ENCODE results near the gene RUNX2.

GRCh38 chr6:45505470-45505869 lies 177.3 kb downstream of the RUNX2 start:
- TF ChIP-seq POLR2AphosphoS5 (IDR thresholded peaks at IDR 0.05) (no peak), POLR2A (IDR thresholded peaks at IDR 0.05) (no peak), CTCF (IDR thresholded peaks at IDR 0.05) (no peak)
